PC-9 (cell line): ENCODE results near the gene DDR2. TPM values are rescaled to one million over a fixed set of nuclear protein-coding genes. Genes with fewer than 3 reads are reported as not detected.

Experiments used
- BruUV-seq: library from RNA; stranded (reverse); fragments of 400-500 nt; replicated peaks from 2 replicates; lab custom pipeline; 2021; lab: Mats Ljungman, UMichigan
- CTCF ChIA-PET: fragments of 300-600 bp; sonication (Branson Sonifier 250); formaldehyde crosslinking; loops from one replicate; lab custom pipeline; 2022; ENCODE audit warnings: antibody characterized with exemption; lab: Charles Lee
- POLR2A ChIA-PET: fragments of 300-600 bp; sonication (Branson Sonifier 250); formaldehyde crosslinking; loops from one replicate; lab custom pipeline; 2022; ENCODE audit warnings: antibody characterized with exemption; ENCODE audit not compliant: unreplicated experiment; lab: Charles Lee
- DNase-seq, 2 experiments: peaks; one replicate each; pipeline versions ENCODE4 v3.0.0 to v3.0.0-alpha.2; 2015 to 2022; ENCODE audit warnings: mixed read lengths in 1 of 2
- H2AFZ ChIP-seq: fragments of 200-600 bp; sonication (generic); 2 replicates; pipeline ENCODE4 v1.8.1; 2017; ENCODE audit warnings: antibody characterized with exemption
- H3F3A ChIP-seq: fragments of 200-600 bp; sonication (generic); 2 replicates; pipeline ENCODE4 v1.8.1; 2017; ENCODE audit warnings: antibody characterized with exemption, mild to moderate bottlenecking, low read depth; ENCODE audit not compliant: insufficient read depth
- H3K27ac ChIP-seq: fragments of 200-600 bp; sonication (generic); 2 replicates; pipeline ENCODE4 v1.6.1; 2016; ENCODE audit warnings: mixed run types
- H3K27me3 ChIP-seq: fragments of 200-600 bp; sonication (generic); 2 replicates; pipeline ENCODE4 v1.6.1; 2016; ENCODE audit warnings: low read depth, mixed run types; ENCODE audit not compliant: insufficient read depth
- H3K36me3 ChIP-seq: fragments of 200-600 bp; sonication (generic); 2 replicates; pipeline ENCODE4 v1.6.1; 2016; ENCODE audit warnings: low read depth, mixed run types
- H3K4me1 ChIP-seq: fragments of 200-600 bp; sonication (generic); replicated peaks from 2 replicates; pipeline ENCODE4 v1.6.1; 2016; ENCODE audit warnings: mixed run types; ENCODE audit not compliant: insufficient read depth
- H3K4me2 ChIP-seq: fragments of 200-600 bp; sonication (generic); 2 replicates; pipeline ENCODE4 v1.6.1; 2017; ENCODE audit warnings: mixed run types
- H3K4me3 ChIP-seq: fragments of 200-600 bp; sonication (generic); 2 replicates; pipeline ENCODE4 v1.6.1; 2016; ENCODE audit warnings: mixed run types
- H3K79me2 ChIP-seq: fragments of 200-600 bp; sonication (generic); 2 replicates; pipeline ENCODE4 v1.6.1; 2017; ENCODE audit warnings: low read depth, mixed run types
- H3K9me2 ChIP-seq: fragments of 200-600 bp; sonication (generic); 2 replicates; pipeline ENCODE4 v1.8.1; 2017; ENCODE audit warnings: mild to moderate bottlenecking; ENCODE audit not compliant: insufficient read depth
- H3K9me3 ChIP-seq: fragments of 200-600 bp; sonication (generic); 2 replicates; pipeline ENCODE4 v1.8.1; 2016; ENCODE audit warnings: low read depth; ENCODE audit not compliant: insufficient read depth
- H4K20me1 ChIP-seq: fragments of 200-600 bp; sonication (generic); 2 replicates; pipeline ENCODE4 v1.8.1; 2017; ENCODE audit not compliant: insufficient read depth
- CTCF ChIP-seq: fragments of 200-600 bp; sonication (generic); conservative IDR thresholded peaks from 2 replicates; pipeline ENCODE4 v1.6.1; 2017; ENCODE audit warnings: mixed run types, antibody characterized with exemption, mild to moderate bottlenecking, moderate library complexity
- EZH2 ChIP-seq: fragments of 200-600 bp; sonication (generic); IDR thresholded peaks from 2 replicates; pipeline ENCODE4 v1.8.0; 2017; ENCODE audit warnings: antibody characterized with exemption, low read depth
- intact Hi-C: fragments of 100-400 bp; cut with micrococcal nuclease; formaldehyde crosslinking; loops from one replicate; pipeline ENCODE4 v1.10.0; 2022; ENCODE audit not compliant: unreplicated experiment
- total RNA-seq: library from RNA; stranded (reverse); gene quantifications from 2 replicates; pipeline ENCODE4 v1.2.3, GENCODE V29; 2021

Gene DDR2
- total RNA-seq, 1 experiment from 2014 or later, result 0.35 TPM

DNA sequence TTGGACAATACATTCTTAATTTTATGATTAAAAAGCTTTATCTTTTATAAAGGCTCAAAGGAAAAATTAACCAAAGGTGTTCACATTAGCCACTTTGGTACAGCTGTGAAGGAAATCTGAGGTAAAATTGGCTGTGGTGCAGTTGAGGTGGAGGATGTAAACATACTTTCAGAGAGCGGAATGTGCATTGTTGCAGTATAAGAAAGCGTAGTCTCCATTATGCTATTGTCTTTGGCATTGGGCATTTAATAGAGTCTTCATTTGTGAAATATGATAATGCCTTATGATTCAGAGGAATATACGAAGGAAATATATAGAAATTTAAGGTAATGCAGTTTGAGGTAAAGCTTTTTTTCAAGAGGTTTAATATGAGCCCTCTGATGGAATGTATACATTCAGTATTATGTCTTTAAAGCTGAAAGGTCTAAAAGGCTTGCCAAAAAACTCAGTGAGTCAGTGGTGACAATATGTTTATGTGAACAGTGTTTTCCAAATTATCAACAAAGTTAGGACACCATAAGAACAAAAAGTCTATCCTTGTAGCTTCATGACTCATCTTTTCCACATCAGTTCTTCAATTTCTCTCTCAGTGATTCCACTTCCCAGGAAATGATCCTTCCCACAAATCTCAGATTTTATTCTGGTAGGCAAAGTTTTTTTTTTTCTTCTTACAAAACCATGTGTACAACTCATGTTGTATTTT, 26.9 kb upstream of the DDR2 start:
- Histone ChIP-seq H2AFZ (no peak overlapping the region), H3K79me2 (no peaks in the 10 kb centered on the region), H3K36me3 (0 out of 2 replicates have a peak, but pooled peaks cover 5% of the 10 kb centered on the region), H3K9me2 (no peaks in the 10 kb centered on the region), H3K9me3 (no peaks in the 10 kb centered on the region), H3F3A (peaks cover 5% of the 10 kb centered on the region; the same call in 1 of the 2 replicates), H3K27me3 (no peaks in the 10 kb centered on the region), H4K20me1 (no peaks in the 10 kb centered on the region), H3K4me1 (peaks cover 7% of the 10 kb centered on the region; the same call in 1 of the 2 replicates), H3K4me2 (no peak overlapping the region), H3K4me3 (no peak overlapping the region), H3K27ac (peak overlapping the region; percentile 20; the same call in 1 of the 2 replicates)
- intact Hi-C loops, result no loop called here
- no TSS peak for BruUV-seq
- TF ChIP-seq CTCF (no peak), EZH2 (no peak)
- DNase-seq, result peak in 1 of 2 experiments; percentile 59
- CTCF ChIA-PET, result interaction anchor here (0.5 to 0.6 kb wide), 2 partner anchors 11 to 99 kb away, joined by 3 read pairs; no protein-coding TSS in a partner anchor
- POLR2A ChIA-PET, result no interaction called here

- Histone ChIP-seq H3K9me3 (no peaks in the 10 kb centered on the region), H2AFZ (no peak overlapping the region), H3F3A (peaks cover 5% of the 10 kb centered on the region; the same call in 1 of the 2 replicates), H3K27me3 (no peaks in the 10 kb centered on the region), H3K79me2 (no peaks in the 10 kb centered on the region), H3K36me3 (no peaks in the 10 kb centered on the region), H3K4me3 (no peak overlapping the region), H4K20me1 (no peaks in the 10 kb centered on the region), H3K4me2 (no peak overlapping the region), H3K9me2 (no peaks in the 10 kb centered on the region), H3K4me1 (peaks cover 7% of the 10 kb centered on the region; the same call in 1 of the 2 replicates), H3K27ac (no peak overlapping the region)
- no TSS peak for BruUV-seq
- no peak for DNase-seq
- intact Hi-C loops, result no loop called here
- ChIA-PET CTCF (no interaction called here), POLR2A (no interaction called here)
- TF ChIP-seq CTCF (no peak), EZH2 (no peak)
Measured at GRCh38 chr1:162609306-162609705, 23.0 kb upstream of the DDR2 start.

DNA sequence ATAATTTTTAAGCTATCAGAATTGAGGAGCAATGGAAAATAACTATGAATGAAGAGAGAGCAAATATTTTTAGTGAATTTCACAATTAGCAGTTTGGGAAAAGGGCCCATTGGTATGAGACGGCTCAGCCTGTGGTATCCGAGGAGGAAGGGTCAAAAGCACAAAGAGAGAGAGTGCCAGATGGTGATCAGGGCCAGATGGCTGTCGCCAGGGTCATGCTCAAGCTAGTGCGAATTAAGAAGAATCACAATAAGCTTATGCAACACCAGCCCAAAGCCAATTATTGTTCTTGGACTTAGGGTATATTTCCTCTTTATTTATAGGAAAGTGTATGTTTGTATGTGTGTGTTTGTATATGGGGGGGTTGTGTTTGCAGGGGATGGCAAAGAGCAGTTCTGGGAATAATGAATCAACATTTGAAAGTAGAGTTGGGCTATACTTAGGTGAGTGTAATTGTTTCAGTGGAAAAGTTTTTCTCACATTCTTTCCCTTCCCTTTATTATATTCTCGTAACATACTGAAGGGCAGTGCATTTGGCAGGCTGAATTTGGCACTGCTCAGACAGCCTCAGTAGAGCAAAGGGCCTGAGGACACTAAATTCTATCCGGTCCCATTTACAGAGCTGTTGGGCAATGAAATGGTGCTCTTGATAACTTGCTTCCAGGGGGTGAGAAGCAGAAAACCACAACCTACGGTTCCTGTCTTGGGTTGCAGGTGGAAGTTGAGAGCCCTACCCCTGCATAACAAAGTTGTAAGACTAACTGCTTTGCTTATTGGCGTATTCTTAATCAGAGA, 19.5 kb upstream of the DDR2 start:
- TF ChIP-seq CTCF (no peak), EZH2 (no peak)
- Histone ChIP-seq H3K4me2 (no peak overlapping the region), H3K27me3 (no peaks in the 10 kb centered on the region), H3K36me3 (no peaks in the 10 kb centered on the region), H3K9me2 (no peaks in the 10 kb centered on the region), H3K9me3 (peaks cover 14% of the 10 kb centered on the region), H4K20me1 (no peaks in the 10 kb centered on the region), H2AFZ (no peak overlapping the region), H3K79me2 (no peaks in the 10 kb centered on the region), H3F3A (no peaks in the 10 kb centered on the region), H3K4me1 (no peaks in the 10 kb centered on the region), H3K4me3 (no peak overlapping the region), H3K27ac (no peak overlapping the region)
- ChIA-PET POLR2A (no interaction called here), CTCF (interaction anchor here (1.0 to 1.9 kb wide), 3 partner anchors 166 to 187 kb away, joined by 4 to 10 read pairs (median 4); no protein-coding TSS in a partner anchor)
- BruUV-seq, result no TSS peak
- intact Hi-C loops, result loop anchor here (1.0 to 10.0 kb wide), 2 partner anchors 187 to 702 kb away; no protein-coding TSS in a partner anchor
- DNase-seq, result no peak
